ENCODE data around the gene PLEK2. TPM values are rescaled to one million over a fixed set of nuclear protein-coding genes. Genes with fewer than 3 reads are reported as not detected.

PLEK2 gene
- polyA plus RNA-seq, 2 of the 4 experiments (the other 2 are of a cell fraction) = 14.6 to 14.7 TPM

GRCh38 chr14:67426161-67426560 lies 14.2 kb upstream of the PLEK2 start:
- Histone ChIP-seq H3K4me3 (no peak overlapping the region), H3K27ac (no peak overlapping the region), H3K4me1 (peaks cover 9% of the 10 kb centered on the region), H3K9me3 (no peaks in the 10 kb centered on the region), H3K4me2 (no peak overlapping the region)
- DNase-seq (ENCODE audit: low read depth in 1 of 2, low spot score in 1 of 2) (no peak), ATAC-seq (no peak), FAIRE-seq (no peak)
- TF ChIP-seq CHD2 (IDR thresholded peaks at IDR 0.05; ENCODE audit: low read length, partially characterized antibody) (no peak), EHMT2 (IDR thresholded peaks at IDR 0.05; ENCODE audit: low read depth) (no peak), ZSCAN20 (CRISPR knock-in tag; IDR thresholded peaks at IDR 0.05) (no peak), CEBPB (IDR thresholded peaks at IDR 0.05) (no peak), RARB (CRISPR knock-in tag; IDR thresholded peaks at IDR 0.05) (no peak), MAFK (IDR thresholded peaks at IDR 0.05; ENCODE audit: partially characterized antibody) (no peak), POLR2A (IDR thresholded peaks at IDR 0.05; ENCODE audit: low read length) (no peak), CBX8 (IDR thresholded peaks at IDR 0.05) (no peak), HES2 (IDR thresholded peaks at IDR 0.05) (no peak)
- POLR2A ChIA-PET = no interaction called here
- CTCF ChIA-PET = interaction anchor here (0.8 to 21.5 kb wide), 31 partner anchors 12 to 1067 kb away, joined by 3 to 517 read pairs (median 8); partner anchors contain the start of genes PIGH, PLEK2, PLEKHH1 and RDH12
- WGBS (ENCODE audit: missing lambda C conversion rate) = 90% methylated on average over 8 of the region's 8 CpGs

GRCh38 chr14:67425608-67426007 lies 13.6 kb upstream of the PLEK2 start:
- ChIA-PET POLR2A (no interaction called here), CTCF (interaction anchor here (1.0 to 21.5 kb wide), 7 partner anchors 11 to 278 kb away, joined by 3 to 517 read pairs (median 39); partner anchors contain the start of genes PLEK2, PLEKHH1 and RDH12)
- Histone ChIP-seq H3K4me2 (no peak overlapping the region), H3K4me3 (no peak overlapping the region), H3K27ac (no peak overlapping the region), H3K9me3 (no peaks in the 10 kb centered on the region), H3K4me1 (peaks cover 9% of the 10 kb centered on the region)
- ATAC-seq (no peak), DNase-seq (ENCODE audit: low read depth in 1 of 2, low spot score in 1 of 2) (no peak), FAIRE-seq (no peak)
- WGBS (ENCODE audit: missing lambda C conversion rate) = 40% methylated on average over 4 of the region's 4 CpGs
- TF ChIP-seq EP300 (IDR thresholded peaks at IDR 0.05) (no peak), BCL3 (IDR thresholded peaks at IDR 0.05) (no peak), EHF (CRISPR knock-in tag; IDR thresholded peaks at IDR 0.05) (no peak), JUN (IDR thresholded peaks at IDR 0.05) (no peak), HEYL (CRISPR knock-in tag; IDR thresholded peaks at IDR 0.05) (no peak), HOXA7 (CRISPR knock-in tag; IDR thresholded peaks at IDR 0.05) (no peak), ELK1 (IDR thresholded peaks at IDR 0.05; ENCODE audit: low read depth, low read length) (no peak), ZNF302 (CRISPR knock-in tag; IDR thresholded peaks at IDR 0.05) (no peak)

- FAIRE-seq = no peak
- no peak for TF ChIP-seq JUN (IDR thresholded peaks at IDR 0.05)
- TF ChIP-seq FOSB (CRISPR knock-in tag; IDR thresholded peaks at IDR 0.05) = no peak
- no peak for TF ChIP-seq ESRRA (IDR thresholded peaks at IDR 0.05; ENCODE audit: borderline replicate concordance, low read length)
- TF ChIP-seq GATA3 (IDR thresholded peaks at IDR 0.05; ENCODE audit: borderline replicate concordance) = no peak
- no peak for TF ChIP-seq MAFK (IDR thresholded peaks at IDR 0.05; ENCODE audit: partially characterized antibody)
- TF ChIP-seq JUNB (IDR thresholded peaks at IDR 0.05) = no peak
- no peak for TF ChIP-seq TP53 (CRISPR knock-in tag; IDR thresholded peaks at IDR 0.05)
- no peak for TF ChIP-seq POLR2A (IDR thresholded peaks at IDR 0.05; ENCODE audit: low read length)
- no peak for TF ChIP-seq SREBF2 (IDR thresholded peaks at IDR 0.05)
- no peak for TF ChIP-seq NR3C1 (IDR thresholded peaks at IDR 0.05)
- no peak for ATAC-seq
- CTCF ChIA-PET = interaction anchor here (1.0 to 21.5 kb wide), 6 partner anchors 10 to 147 kb away, joined by 3 to 517 read pairs (median 34); partner anchors contain the start of gene PLEK2
- no peaks in the 10 kb centered on the region for H3K9me3 ChIP-seq
- POLR2A ChIA-PET = no interaction called here
- H3K27ac ChIP-seq = no peak overlapping the region
- H3K4me3 ChIP-seq = no peak overlapping the region
- DNase-seq (ENCODE audit: low read depth in 1 of 2, low spot score in 1 of 2) = no peak
- 55% methylated on average over 3 of the region's 3 CpGs for WGBS (ENCODE audit: missing lambda C conversion rate)
- H3K4me1 ChIP-seq = peaks cover 9% of the 10 kb centered on the region
- H3K4me2 ChIP-seq = no peak overlapping the region
Observed at GRCh38 chr14:67424539-67424938, 12.6 kb upstream of the PLEK2 start.
